CD4-positive, alpha-beta T cell treated with Interleukin-2 at 100 ng/mL for 4 hours (primary cell): ENCODE results near the gene GNG12.

Experiments
- DNase-seq: peaks from one replicate; pipeline ENCODE4 v3.0.0-alpha.2; 2020; ENCODE audit warnings: low spot score

Gene GNG12

DNA sequence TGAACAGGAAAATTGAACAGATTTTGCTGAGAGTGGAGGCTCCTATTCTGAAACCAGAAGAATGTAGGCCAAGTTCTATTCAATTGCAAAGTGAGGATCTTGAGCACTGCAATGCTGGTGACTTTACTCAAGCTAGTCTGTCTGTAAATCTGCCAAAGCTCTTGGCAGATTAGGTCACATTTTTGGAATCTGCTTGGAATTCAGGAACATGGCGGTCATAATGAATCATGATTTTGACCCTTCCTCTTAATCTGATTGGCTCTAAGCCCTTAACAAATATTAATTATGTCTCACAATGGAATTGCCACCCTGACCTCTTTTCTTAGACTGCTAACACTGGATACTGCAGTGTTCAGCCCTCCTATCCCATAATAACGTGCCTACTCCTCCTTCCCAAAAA is 7.2 kb upstream of the GNG12 start:
- DNase-seq, result no peak

DNA sequence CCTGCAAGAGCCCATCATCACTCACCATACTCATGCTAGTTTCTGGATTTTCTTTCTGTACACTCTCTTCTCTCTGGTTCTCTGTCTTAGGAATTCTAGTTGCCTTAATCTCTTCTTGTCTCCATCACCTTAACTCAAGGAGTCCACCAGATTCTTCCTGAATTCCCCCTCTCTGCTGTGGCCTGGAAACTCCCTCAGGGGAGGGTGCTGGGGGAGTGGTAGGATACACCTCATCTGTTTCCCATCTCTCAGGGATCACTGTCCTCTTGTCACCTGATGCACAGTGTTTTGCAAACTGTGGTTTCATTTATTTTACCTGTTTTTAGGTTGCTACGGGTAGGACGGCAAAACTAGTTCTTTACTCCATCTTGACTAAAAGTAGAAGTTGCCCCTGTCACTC is 6.6 kb upstream of the GNG12 start:
- no peak for DNase-seq

GRCh38 chr1:67838180-67838910 is 5.1 kb upstream of the GNG12 start:
- DNase-seq, result no peak

GRCh38 chr1:67836769-67837168 is 3.5 kb upstream of the GNG12 start:
- DNase-seq, result no peak

GRCh38 chr1:67835663-67836452 is 2.6 kb upstream of the GNG12 start:
- DNase-seq, result no peak

DNA sequence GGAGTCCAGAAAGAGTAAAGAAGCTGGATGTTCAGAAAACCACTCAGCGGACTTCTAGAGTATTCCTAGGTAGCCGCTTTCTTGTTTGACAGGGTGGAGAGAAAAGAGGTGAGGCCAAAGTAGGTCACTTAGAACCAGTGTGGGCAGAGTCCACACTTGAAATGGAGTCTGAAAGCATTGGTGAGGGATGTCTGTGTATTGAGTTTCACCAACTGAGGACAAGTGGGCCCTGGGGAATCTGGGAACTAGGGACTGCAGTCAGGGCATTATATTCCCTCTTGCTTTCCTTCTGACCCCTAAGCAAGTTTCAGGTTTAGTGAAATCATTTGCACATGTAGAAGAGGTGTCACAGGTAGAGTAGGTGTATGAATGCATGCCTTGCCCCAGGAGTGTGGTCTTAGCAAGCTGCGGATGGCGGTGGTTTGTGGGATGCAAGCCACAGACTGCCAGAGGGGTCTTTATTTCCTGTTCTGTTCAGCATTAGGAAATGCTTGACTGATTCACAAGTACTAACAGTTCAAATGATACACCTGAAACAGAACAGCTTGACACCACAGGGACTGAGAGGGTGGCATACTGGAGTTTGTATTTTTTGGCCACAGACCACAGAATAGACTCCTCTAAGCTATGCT is 1.1 kb upstream of the GNG12 start:
- no peak for DNase-seq

- no peak for DNase-seq
Observed at GRCh38 chr1:67833602-67833940, 304 bp upstream of the GNG12 start.

DNA sequence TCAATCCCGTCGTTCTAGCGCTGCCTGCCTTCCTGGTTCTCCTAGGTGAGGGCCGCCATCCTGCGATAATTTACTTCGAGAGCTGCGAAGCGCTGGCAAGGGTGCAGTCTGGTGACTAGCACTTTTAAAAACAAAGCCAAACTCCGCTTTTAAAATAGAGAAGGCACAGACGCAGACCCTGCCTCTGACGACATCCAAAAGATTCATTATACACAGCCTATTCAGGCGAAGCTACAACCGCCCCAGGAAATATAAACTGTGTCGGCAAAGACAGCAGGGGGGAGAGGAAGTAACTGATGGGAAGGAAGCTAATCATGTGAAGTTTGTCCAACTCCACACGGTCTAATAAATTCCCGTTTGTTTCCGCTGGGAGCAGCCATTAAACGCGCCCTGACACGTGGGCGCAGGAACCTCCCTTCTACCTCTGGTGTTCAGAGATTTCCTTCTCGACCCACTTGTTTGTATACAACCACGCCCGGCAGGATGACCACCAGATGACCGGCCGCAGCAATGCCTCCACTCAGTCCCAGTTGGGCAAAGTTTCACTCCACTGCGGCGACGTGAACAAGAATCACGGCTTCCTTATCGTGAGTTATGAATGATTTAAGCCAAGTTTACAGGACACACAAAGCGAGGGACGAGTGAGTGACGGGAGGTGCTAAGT is 1.3 kb downstream of the GNG12 start:
- DNase-seq, result no peak

DNA sequence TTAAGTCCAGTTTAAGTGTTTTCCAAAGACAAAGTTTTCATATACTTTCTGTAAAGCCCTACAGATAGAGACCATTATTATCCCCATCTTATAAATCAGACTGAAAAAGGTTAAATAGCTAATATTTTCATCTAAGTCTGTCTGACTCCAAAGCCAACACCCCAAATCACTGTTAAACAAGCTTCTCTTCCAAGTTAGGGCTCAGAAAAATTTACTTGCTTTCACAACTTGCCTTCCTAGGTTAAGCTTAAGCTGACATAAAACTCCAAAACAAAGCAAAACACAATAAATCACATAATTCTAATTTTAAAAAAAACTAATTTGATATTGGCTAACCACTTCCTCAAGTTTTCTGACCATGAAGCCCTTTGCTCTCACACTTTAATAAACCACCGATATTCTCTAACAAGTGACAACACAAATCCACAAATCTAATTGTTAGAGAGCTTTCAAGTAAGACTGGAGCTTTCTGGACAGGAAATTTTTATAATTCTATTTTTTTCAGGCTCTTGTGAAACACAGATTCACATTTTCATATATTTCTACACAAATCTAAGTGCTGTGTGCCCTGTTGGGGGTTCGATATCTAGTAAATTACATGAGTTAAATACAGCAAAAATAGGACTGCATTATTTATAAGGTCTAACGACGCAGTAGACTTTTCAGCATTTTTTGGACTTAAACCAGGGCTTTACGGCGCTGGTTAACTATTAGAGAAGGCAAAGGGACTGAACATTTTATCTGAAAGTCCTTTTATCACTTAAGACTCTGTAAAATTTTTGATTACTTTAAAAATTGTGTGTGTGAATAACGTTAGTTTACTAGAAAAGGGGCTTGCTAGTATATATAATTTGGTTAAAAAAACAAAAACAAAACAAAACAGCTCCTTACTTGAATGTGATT is 2.1 kb downstream of the GNG12 start:
- DNase-seq, result no peak

GRCh38 chr1:67830226-67830625 is 3.0 kb downstream of the GNG12 start:
- DNase-seq, result no peak

GRCh38 chr1:67827688-67828087 is 5.6 kb downstream of the GNG12 start:
- no peak for DNase-seq

GRCh38 chr1:67825591-67825990 is 7.7 kb downstream of the GNG12 start:
- no peak for DNase-seq

GRCh38 chr1:67824766-67825165 is 8.5 kb downstream of the GNG12 start:
- DNase-seq, result no peak

- DNase-seq, result no peak
Observed at GRCh38 chr1:67823615-67824014, 9.7 kb downstream of the GNG12 start.

DNA sequence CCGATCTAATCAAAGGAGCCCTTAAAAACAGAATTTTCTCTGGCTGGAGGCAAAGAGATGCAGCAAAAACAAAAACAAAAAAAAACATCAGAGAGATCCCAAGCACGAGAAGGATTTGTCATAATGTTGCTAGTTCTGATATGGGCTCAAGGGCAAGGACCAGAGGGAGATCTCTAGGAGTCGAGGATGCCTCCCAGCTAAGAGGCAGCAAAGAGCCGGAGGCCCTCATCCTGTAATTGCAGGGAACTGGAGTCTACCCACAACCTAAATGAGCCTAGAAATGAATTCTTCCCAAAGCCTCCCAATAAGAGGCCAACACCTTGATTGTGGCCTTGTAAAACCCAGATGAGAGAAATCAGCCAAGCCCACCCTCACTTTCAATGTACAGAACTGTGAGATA is 12.0 kb downstream of the GNG12 start:
- DNase-seq, result no peak

- DNase-seq, result no peak
Observed at GRCh38 chr1:67818725-67819301, 14.5 kb downstream of the GNG12 start.

DNA sequence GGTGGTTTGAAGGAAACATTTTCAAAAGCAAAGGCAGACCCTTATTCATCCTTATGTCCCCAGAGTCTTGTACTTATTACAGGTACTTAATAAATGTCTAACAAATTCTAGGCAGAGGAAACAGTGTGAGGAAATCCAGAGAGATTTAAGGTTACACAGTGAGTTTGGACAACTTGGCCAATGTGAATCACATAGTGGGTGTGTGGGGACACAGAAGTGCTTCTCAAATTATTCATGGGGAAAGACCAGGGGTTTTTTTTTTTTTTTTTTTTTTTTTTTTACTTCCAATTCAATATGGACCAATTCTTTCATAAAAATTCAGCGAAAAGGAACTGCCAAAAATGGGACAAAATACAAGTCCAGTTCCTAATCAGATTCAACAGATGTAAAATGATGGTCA is 15.1 kb downstream of the GNG12 start:
- no peak for DNase-seq

DNA sequence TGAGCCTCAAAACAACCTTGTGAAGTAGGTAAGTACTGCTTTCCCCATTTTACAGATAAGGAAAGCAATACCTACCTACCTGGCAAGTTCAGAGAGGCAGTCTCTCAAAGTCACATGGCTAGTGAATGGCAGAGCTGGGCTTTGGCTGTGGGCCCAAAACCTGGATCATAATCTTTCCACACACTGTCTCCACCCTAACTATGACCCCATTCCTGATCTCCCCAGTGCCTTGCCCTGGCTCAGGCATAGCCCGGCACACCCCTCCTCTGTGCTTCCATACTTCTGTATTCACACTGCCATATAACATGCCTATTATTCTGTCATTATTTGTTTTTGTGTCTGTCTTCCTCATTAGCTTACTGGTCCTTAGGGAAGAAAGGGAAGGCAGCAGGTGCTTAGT is 15.9 kb downstream of the GNG12 start:
- DNase-seq, result no peak

DNA sequence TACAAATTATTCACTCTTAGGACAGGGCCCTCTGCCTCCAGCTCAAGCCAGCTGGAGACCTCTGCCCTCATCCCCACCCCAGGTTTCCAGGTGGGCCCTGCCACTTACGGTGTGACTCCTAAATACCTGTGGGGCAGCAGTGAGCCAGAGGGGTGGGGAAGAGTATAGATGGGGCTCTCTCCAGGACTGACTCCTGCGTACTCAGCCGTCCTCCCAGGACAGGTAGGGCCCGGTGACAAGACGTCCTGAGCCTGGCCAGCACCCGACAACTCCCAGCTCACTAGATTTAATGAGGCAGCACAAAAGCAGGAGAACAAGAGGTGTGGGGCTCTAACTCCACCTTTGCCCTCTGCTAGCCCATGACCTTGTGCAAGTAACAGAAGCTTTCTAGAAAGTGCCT is 16.8 kb downstream of the GNG12 start:
- no peak for DNase-seq

DNA sequence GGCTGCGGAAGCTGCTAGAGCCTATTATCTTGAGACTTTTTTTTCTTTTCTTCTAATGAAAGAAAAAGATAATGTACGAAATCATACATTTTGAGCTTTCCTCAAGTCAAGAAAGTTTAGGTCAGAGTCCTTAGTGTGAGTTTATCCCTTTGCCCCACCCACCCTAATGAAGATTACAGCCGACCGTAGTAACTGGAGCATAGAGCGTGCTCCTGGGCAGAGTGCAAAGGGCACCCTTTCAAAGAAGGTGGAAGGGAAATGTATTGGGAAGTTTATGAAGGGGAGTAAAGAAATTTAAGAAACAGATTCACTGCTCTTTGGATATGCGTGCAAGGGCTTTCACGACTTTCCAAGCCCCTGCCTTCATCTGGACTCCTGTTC is 17.2 kb downstream of the GNG12 start:
- no peak for DNase-seq

DNA sequence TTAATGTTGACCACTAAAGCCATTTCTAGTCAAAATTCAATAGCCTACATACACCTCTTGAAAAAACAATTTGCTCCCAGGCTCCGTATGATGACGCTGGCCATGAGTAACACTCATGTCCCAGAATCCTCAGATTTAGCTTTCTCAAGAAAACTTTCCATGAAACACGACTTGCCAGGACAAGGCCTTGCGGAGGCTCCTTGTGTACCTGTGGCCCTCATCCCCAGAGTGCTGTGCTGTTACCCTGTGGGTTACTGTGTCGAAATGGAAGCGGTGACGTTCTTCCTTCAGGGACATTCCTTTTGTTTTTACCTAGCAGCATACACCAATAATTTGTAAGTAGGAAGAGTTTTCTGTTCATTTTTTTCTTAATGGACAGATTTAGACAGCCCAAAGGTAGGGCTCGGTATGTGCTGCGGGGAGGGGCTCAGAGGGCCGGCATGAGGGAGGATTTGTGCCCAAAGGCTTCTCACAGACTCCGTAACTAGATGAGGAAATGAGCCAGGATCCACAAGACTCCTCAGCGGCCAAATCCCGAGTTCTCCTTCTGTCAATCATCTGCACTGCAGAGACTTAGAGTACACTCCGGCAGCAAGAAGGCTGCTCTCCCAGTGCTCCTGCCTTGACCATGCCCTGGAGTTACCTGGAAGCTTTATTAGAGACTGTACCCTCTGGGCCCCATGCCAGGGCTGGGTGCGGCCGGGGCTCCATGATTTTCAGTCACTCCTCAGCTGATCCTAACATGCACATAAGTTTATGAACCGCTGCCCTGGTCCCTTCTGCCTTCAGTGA is 17.8 kb downstream of the GNG12 start:
- DNase-seq, result no peak
